GM23248 (cell line): ENCODE data around the gene CNFN. TPM values are rescaled to one million over a fixed set of nuclear protein-coding genes. Genes with fewer than 3 reads are reported as not detected.

Experiments
- DNase-seq: peaks from one replicate; pipeline ENCODE4 v3.0.0-alpha.2; 2015
- H2AFZ ChIP-seq: fragments of 200-600 bp; sonication (generic); 2 replicates; pipeline ENCODE4 v1.6.1; 2016; ENCODE audit warnings: antibody characterized with exemption
- H3F3A ChIP-seq: fragments of 200-600 bp; sonication (generic); 2 replicates; pipeline ENCODE4 v1.6.1; 2016; ENCODE audit warnings: mild to moderate bottlenecking, antibody characterized with exemption, mixed run types; ENCODE audit not compliant: insufficient read depth
- H3K27ac ChIP-seq: fragments of 200-600 bp; sonication (generic); 2 replicates; pipeline ENCODE4 v1.5.1; 2016; ENCODE audit warnings: mild to moderate bottlenecking
- H3K27me3 ChIP-seq: fragments of 200-600 bp; sonication (generic); replicated peaks from 2 replicates; pipeline ENCODE4 v1.6.1; 2016; ENCODE audit warnings: mild to moderate bottlenecking; ENCODE audit not compliant: insufficient read depth
- H3K36me3 ChIP-seq: fragments of 200-600 bp; sonication (generic); 2 replicates; pipeline ENCODE4 v1.6.1; 2016; ENCODE audit warnings: low read depth, mild to moderate bottlenecking
- H3K4me1 ChIP-seq: fragments of 200-600 bp; sonication (generic); 2 replicates; pipeline ENCODE4 v1.6.1; 2016; ENCODE audit warnings: mild to moderate bottlenecking; ENCODE audit not compliant: insufficient read depth
- H3K4me2 ChIP-seq: fragments of 200-600 bp; sonication (generic); one replicate; pipeline ENCODE4 v1.6.1; 2016; ENCODE audit warnings: mild to moderate bottlenecking; ENCODE audit not compliant: unreplicated experiment
- H3K4me3 ChIP-seq: fragments of 200-600 bp; sonication (generic); 2 replicates; pipeline ENCODE4 v1.5.1; 2016; ENCODE audit warnings: mild to moderate bottlenecking
- H3K79me2 ChIP-seq: fragments of 200-600 bp; sonication (generic); 2 replicates; pipeline ENCODE4 v1.6.1; 2016; ENCODE audit warnings: mild to moderate bottlenecking; ENCODE audit not compliant: insufficient read depth
- H3K9ac ChIP-seq: fragments of 200-600 bp; sonication (generic); 2 replicates; pipeline ENCODE4 v1.6.1; 2016; ENCODE audit warnings: mild to moderate bottlenecking
- H3K9me2 ChIP-seq: fragments of 200-600 bp; sonication (generic); 2 replicates; pipeline ENCODE4 v1.6.1; 2016; ENCODE audit warnings: mixed run types, mild to moderate bottlenecking, moderate library complexity; ENCODE audit not compliant: insufficient read depth
- H3K9me3 ChIP-seq: fragments of 200-600 bp; sonication (generic); one replicate; pipeline ENCODE4 v1.6.1; 2017; ENCODE audit warnings: low read depth
- H4K20me1 ChIP-seq: fragments of 200-600 bp; sonication (generic); 2 replicates; pipeline ENCODE4 v1.6.0; 2016; ENCODE audit not compliant: insufficient read depth
- EZH2 ChIP-seq: fragments of 200-600 bp; sonication (generic); IDR thresholded peaks from 2 replicates; pipeline ENCODE4 v1.6.1; 2018; ENCODE audit warnings: antibody characterized with exemption, mild to moderate bottlenecking; ENCODE audit not compliant: insufficient read depth, poor library complexity, severe bottlenecking
- EZH2phosphoT487 ChIP-seq: fragments of 200-600 bp; sonication (generic); IDR thresholded peaks from 2 replicates; pipeline ENCODE4 v1.6.1; 2018; ENCODE audit warnings: antibody characterized with exemption, moderate library complexity, mild to moderate bottlenecking, low read depth; ENCODE audit not compliant: insufficient read depth
- WGBS, 2 experiments: methylation state at CpG; one replicate each; pipeline ENCODE4 v1.1.6; 2015 to 2017; ENCODE audit warnings: low lambda C conversion rate in 2 of 2, low coverage in 1 of 2; ENCODE audit errors: missing lambda C conversion rate in 2 of 2; 5-methylcytosine and 5-hydroxymethylcytosine counted together
- in situ Hi-C: fragments of 300-500 bp; cut with MboI; formaldehyde crosslinking; loops from 2 replicates; pipeline ENCODE4 v1.15.0; 2020
- polyA plus RNA-seq: library from polyadenylated mRNA; unstranded; fragments of >200 nt; fragmentation: Nextera tagmentation; extraction: Ambion mirVana; gene quantifications from 2 replicates; pipeline ENCODE4 v1.2.1, GENCODE V29; 2016
- total RNA-seq: library from RNA; depleted of rRNA; stranded (reverse); fragments of >200 nt; shearing (Covaris generic); gene quantifications from 2 replicates; pipeline ENCODE4 v1.2.3, GENCODE V29; 2014

CNFN gene
- total and polyA plus RNA-seq, 2 experiments from 2014 or later, result 1.1 TPM; not detected in 1

- Histone ChIP-seq H3F3A (peaks cover 6% of the 10 kb centered on the region), H3K9me2 (no peaks in the 10 kb centered on the region), H3K79me2 (no peaks in the 10 kb centered on the region), H3K36me3 (no peaks in the 10 kb centered on the region), H3K27ac (no peak overlapping the region), H3K4me1 (no peaks in the 10 kb centered on the region), H3K4me2 (no peak overlapping the region), H4K20me1 (no peaks in the 10 kb centered on the region), H3K27me3 (no peaks in the 10 kb centered on the region), H2AFZ (no peak overlapping the region), H3K4me3 (no peak overlapping the region), H3K9ac (no peak overlapping the region), H3K9me3 (no peaks in the 10 kb centered on the region)
- DNase-seq, result no peak
- 96 to 97% methylated on average over 12 to 14 of the region's 14 CpGs for WGBS, 2 experiments
- no peak for TF ChIP-seq EZH2phosphoT487
- TF ChIP-seq EZH2, result no peak
- in situ Hi-C loops, result no loop called here
These were observed 40.6 kb downstream of the CNFN start for GRCh38 chr19:42349378-42350107.

- Histone ChIP-seq H3K36me3 (no peaks in the 10 kb centered on the region), H3K4me3 (no peak overlapping the region), H3K27ac (no peak overlapping the region), H3K4me1 (no peaks in the 10 kb centered on the region), H3K79me2 (no peaks in the 10 kb centered on the region), H2AFZ (no peak overlapping the region), H3K9ac (no peak overlapping the region), H3K4me2 (no peak overlapping the region), H4K20me1 (no peaks in the 10 kb centered on the region), H3K9me3 (no peaks in the 10 kb centered on the region), H3K27me3 (no peaks in the 10 kb centered on the region), H3F3A (peaks cover 6% of the 10 kb centered on the region), H3K9me2 (no peaks in the 10 kb centered on the region)
- in situ Hi-C loops, result no loop called here
- DNase-seq, result no peak
- TF ChIP-seq EZH2phosphoT487, result no peak
- WGBS, 2 experiments, result 90 to 94% methylated on average over 14 of the region's 14 CpGs
These were observed 41.9 kb downstream of the CNFN start for GRCh38 chr19:42348211-42348610.

- Histone ChIP-seq H3K79me2 (no peaks in the 10 kb centered on the region), H3F3A (peaks cover 6% of the 10 kb centered on the region), H3K9ac (no peak overlapping the region), H3K4me3 (no peak overlapping the region), H2AFZ (no peak overlapping the region), H3K4me2 (no peak overlapping the region), H3K9me2 (no peaks in the 10 kb centered on the region), H3K27me3 (no peaks in the 10 kb centered on the region), H4K20me1 (no peaks in the 10 kb centered on the region), H3K36me3 (no peaks in the 10 kb centered on the region), H3K9me3 (no peaks in the 10 kb centered on the region), H3K4me1 (no peaks in the 10 kb centered on the region), H3K27ac (no peak overlapping the region)
- DNase-seq, result peak; percentile 57
- no peak for TF ChIP-seq EZH2
- 62 to 68% methylated on average over 6 of the region's 6 CpGs for whole genome bisulfite sequencing, 2 experiments
- in situ Hi-C loops, result no loop called here
These were observed 44.8 kb downstream of the CNFN start for GRCh38 chr19:42345191-42345812.

- 91 to 96% methylated on average over 16 to 18 of the region's 18 CpGs for WGBS, 2 experiments
- Histone ChIP-seq H4K20me1 (no peaks in the 10 kb centered on the region), H3K4me2 (no peak overlapping the region), H3K36me3 (no peaks in the 10 kb centered on the region), H3K27ac (no peak overlapping the region), H3K4me1 (no peaks in the 10 kb centered on the region), H3K9me2 (no peaks in the 10 kb centered on the region), H3F3A (peaks cover 6% of the 10 kb centered on the region), H3K27me3 (no peaks in the 10 kb centered on the region), H3K79me2 (no peaks in the 10 kb centered on the region), H2AFZ (no peak overlapping the region), H3K9ac (no peak overlapping the region), H3K4me3 (no peak overlapping the region), H3K9me3 (no peaks in the 10 kb centered on the region)
- in situ Hi-C loops, result no loop called here
- no peak for TF ChIP-seq EZH2phosphoT487
- no peak for DNase-seq
These were observed 45.7 kb downstream of the CNFN start for GRCh38 chr19:42344336-42344893.
